Coronary artery (tissue), 2 donors: ENCODE measurements around the gene SNX30.

Source experiments
- DNase-seq: peaks from one replicate; pipeline ENCODE4 v3.0.0-alpha.2; 2017; ENCODE audit warnings: low spot score
- H3K27ac ChIP-seq, 2 donors: fragments of 200-600 bp; sonication (generic); one replicate each; pipeline ENCODE4 v1.5.1; 2016 to 2019
- H3K4me3 ChIP-seq: fragments of 200-600 bp; sonication (generic); 2 replicates; pipeline ENCODE4 v1.5.1; 2016; ENCODE audit warnings: mild to moderate bottlenecking, moderate library complexity
- CTCF ChIP-seq: fragments of 200-600 bp; sonication (generic); IDR thresholded peaks from one replicate; pipeline ENCODE4 v1.5.1; 2019; ENCODE audit warnings: antibody characterized with exemption

Gene SNX30

GRCh38 chr9:112913326-112913725, 162.8 kb downstream of the SNX30 start:
- H3K4me3 ChIP-seq, result no peak overlapping the region
- TF ChIP-seq CTCF, result no peak
- DNase-seq, result no peak
- H3K27ac ChIP-seq, result no peak overlapping the region

- DNase-seq, result no peak
- Histone ChIP-seq H3K4me3 (no peak overlapping the region), H3K27ac (no peak overlapping the region)
- TF ChIP-seq CTCF, result no peak
Observed at GRCh38 chr9:112914524-112914923, 164.0 kb downstream of the SNX30 start.

- H3K4me3 ChIP-seq, result no peak overlapping the region
- no peak for TF ChIP-seq CTCF
- DNase-seq, result no peak
- no peak overlapping the region for H3K27ac ChIP-seq
Observed at GRCh38 chr9:112917047-112917986, 166.8 kb downstream of the SNX30 start.

GRCh38 chr9:112917987-112918362, 167.4 kb downstream of the SNX30 start:
- Histone ChIP-seq H3K27ac (no peak overlapping the region), H3K4me3 (no peak overlapping the region)
- TF ChIP-seq CTCF, result no peak
- no peak for DNase-seq

- DNase-seq, result no peak
- TF ChIP-seq CTCF, result no peak
- no peak overlapping the region for H3K27ac ChIP-seq
- H3K4me3 ChIP-seq, result no peak overlapping the region
Observed at GRCh38 chr9:112921549-112921948, 171.0 kb downstream of the SNX30 start.
